Measurements from ENCODE around the gene NFYC.
A peak's percentile ranks its signal among the peaks of the same experiment; 100 is the strongest.

NFYC gene

GRCh38 chr1:40664167-40664537, 27.4 kb upstream of the NFYC start:
- DNase-seq (ENCODE audit: low read depth, low spot score), result no peak
- TF ChIP-seq CTCF (IDR thresholded peaks at IDR 0.05; ENCODE audit: low read depth, low read length), result no peak

GRCh38 chr1:40664791-40665190, 26.7 kb upstream of the NFYC start:
- no peak for TF ChIP-seq CTCF (IDR thresholded peaks at IDR 0.05; ENCODE audit: low read depth, low read length)
- in situ Hi-C loops (cut with HindIII; ENCODE audit: low sequenced_read_pairs), result no loop called here
- H3K4me3 ChIP-seq (ENCODE audit: low read depth, low read length), result no peak overlapping the region
- no peak for DNase-seq (ENCODE audit: low read depth, low spot score)

More at GRCh38 chr1:40664167-40664537, 27.4 kb upstream of the NFYC start:
- in situ Hi-C loops (cut with HindIII; ENCODE audit: low sequenced_read_pairs), result no loop called here
- H3K4me3 ChIP-seq (ENCODE audit: low read depth, low read length), result no peak overlapping the region

- peak within 1 kb of the TSS; percentile 34 for H3K4me3 ChIP-seq (ENCODE audit: low read depth, low read length)
- in situ Hi-C loops (cut with HindIII; ENCODE audit: low sequenced_read_pairs), result no loop called here
- DNase-seq (ENCODE audit: low read depth, low spot score), result peak; percentile 28
- TF ChIP-seq CTCF (IDR thresholded peaks at IDR 0.05; ENCODE audit: low read depth, low read length), result no peak
Measured at GRCh38 chr1:40665335-40666171, 26.0 kb upstream of the NFYC start, which contains the start of gene RIMS3. Gene RIMS3 (minus strand): TSS chr1:40665682. CDS start chr1:40641925, 23,757 bp downstream.

- in situ Hi-C loops (cut with HindIII; ENCODE audit: low sequenced_read_pairs), result no loop called here
- DNase-seq (ENCODE audit: low read depth, low spot score), result peak; percentile 62
- TF ChIP-seq CTCF (IDR thresholded peaks at IDR 0.05; ENCODE audit: low read depth, low read length), result peak; percentile 98
- H3K4me3 ChIP-seq (ENCODE audit: low read depth, low read length), result no peak overlapping the region
Measured at GRCh38 chr1:40668769-40669525, 22.6 kb upstream of the NFYC start.

GRCh38 chr1:40673452-40673851, 18.1 kb upstream of the NFYC start:
- no peak overlapping the region for H3K4me3 ChIP-seq (ENCODE audit: low read depth, low read length)
- DNase-seq (ENCODE audit: low read depth, low spot score), result no peak
- TF ChIP-seq CTCF (IDR thresholded peaks at IDR 0.05; ENCODE audit: low read depth, low read length), result no peak
- in situ Hi-C loops (cut with HindIII; ENCODE audit: low sequenced_read_pairs), result no loop called here

GRCh38 chr1:40676501-40676900, 15.0 kb upstream of the NFYC start:
- in situ Hi-C loops (cut with HindIII; ENCODE audit: low sequenced_read_pairs), result no loop called here
- no peak overlapping the region for H3K4me3 ChIP-seq (ENCODE audit: low read depth, low read length)
- TF ChIP-seq CTCF (IDR thresholded peaks at IDR 0.05; ENCODE audit: low read depth, low read length), result no peak
- DNase-seq (ENCODE audit: low read depth, low spot score), result no peak

All from astrocyte of the spinal cord (primary cell).